ENCODE measurements around the gene GPATCH2L.

The GPATCH2L gene

DNA sequence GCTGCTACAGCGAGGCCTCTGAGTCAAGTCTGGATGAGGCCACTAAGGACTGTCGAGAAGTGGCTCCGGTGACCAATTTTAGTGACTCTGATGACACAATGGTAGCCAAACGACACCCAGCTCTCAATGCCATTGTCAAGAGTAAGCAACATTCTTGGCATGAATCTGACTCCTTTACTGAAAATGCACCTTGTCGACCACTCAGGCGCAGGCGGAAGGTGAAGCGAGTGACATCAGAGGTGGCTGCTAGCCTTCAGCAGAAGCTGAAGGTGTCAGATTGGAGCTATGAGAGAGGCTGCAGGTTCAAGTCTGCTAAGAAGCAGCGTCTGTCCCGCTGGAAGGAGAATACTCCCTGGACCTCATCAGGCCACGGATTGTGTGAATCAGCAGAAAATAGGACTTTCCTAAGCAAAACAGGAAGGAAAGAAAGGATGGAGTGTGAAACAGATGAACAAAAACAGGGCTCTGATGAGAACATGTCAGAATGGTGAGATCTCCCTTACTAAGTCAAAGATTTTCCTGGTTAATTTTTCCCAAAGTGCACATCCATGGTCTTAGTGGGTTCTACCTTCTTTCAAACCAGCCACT, 2.9 kb downstream of the GPATCH2L start:
- peak; percentile 55 for FAIRE-seq
- TF ChIP-seq POLR2A (IDR thresholded peaks at IDR 0.05; ENCODE audit: low read depth, low read length) (no peak), POLR2AphosphoS5 (IDR thresholded peaks at IDR 0.05; ENCODE audit: low read depth, low read length) (no peak), POU2F2 (IDR thresholded peaks at IDR 0.05; ENCODE audit: low read depth, low read length) (no peak), PAX5 (IDR thresholded peaks at IDR 0.05; ENCODE audit: insufficient read depth, low read length, severe bottlenecking) (no peak), TAF1 (IDR thresholded peaks at IDR 0.05; ENCODE audit: low read depth, low read length) (no peak), SPI1 (IDR thresholded peaks at IDR 0.05; ENCODE audit: low read depth, low read length) (no peak)
- no peak for DNase-seq (ENCODE audit: insufficient read length, low spot score)

DNA sequence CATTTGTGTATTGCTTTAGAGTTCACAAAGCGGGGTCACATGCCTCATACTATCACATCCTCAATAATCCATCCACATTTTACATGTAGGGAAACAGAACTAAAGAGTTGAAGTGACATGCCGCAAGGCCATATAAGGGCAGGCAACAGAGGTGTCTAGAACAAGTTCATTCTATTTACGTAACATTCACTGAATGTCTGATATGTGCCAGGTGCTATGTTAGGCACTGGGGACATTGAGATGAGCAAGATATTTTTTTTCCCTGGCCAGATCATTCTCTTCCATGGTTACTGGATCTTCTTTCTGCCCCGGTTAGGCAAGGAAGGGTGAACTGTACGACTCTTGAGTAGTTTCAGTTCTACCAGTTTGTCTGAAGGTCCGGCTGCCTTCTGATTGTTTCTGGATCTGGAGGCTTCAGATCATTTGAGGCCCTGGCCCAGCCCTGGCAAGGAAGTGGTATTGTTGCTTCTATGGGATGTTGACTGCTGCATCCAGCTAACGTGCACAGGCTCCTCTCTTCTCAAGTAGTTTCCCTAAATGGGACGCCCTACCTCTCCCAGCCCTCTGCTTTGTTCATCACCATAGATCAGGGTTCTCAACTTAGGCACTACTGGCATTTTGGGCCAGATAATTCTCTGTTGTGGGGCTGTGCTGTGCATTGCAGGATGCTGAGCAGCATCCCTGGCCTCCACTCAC, 12.1 kb downstream of the GPATCH2L start:
- TF ChIP-seq SPI1 (IDR thresholded peaks at IDR 0.05; ENCODE audit: low read depth, low read length) (no peak), POLR2A (IDR thresholded peaks at IDR 0.05; ENCODE audit: low read depth, low read length) (peak; percentile 51), POU2F2 (IDR thresholded peaks at IDR 0.05; ENCODE audit: low read depth, low read length) (no peak), POLR2AphosphoS5 (IDR thresholded peaks at IDR 0.05; ENCODE audit: low read depth, low read length) (peak; percentile 30; the same call in 1 of the 2 replicates), PAX5 (IDR thresholded peaks at IDR 0.05; ENCODE audit: insufficient read depth, low read length, severe bottlenecking) (no peak), TAF1 (IDR thresholded peaks at IDR 0.05; ENCODE audit: low read depth, low read length) (no peak)
- DNase-seq (ENCODE audit: insufficient read length, low spot score) = no peak
- FAIRE-seq = no peak

DNA sequence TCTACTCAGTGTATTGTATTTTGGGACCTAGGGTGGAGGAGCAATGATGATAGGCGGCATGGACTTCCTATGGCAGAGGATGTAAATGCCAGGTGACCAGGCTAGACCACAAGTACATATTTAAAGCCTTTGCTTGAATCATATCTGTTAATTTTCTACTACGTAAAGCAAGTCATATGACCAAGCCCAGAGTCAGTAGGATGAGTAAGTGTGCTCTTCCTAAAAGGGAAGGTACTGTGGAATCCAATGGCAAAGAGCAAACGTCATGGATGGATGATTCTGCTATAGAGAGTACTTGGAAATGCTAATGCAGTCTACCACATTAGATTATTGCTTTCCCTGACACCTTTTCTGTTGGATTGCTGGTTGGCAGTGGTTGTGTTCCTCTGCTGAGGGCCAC, 16.8 kb downstream of the GPATCH2L start:
- FAIRE-seq (peak; percentile 58), DNase-seq (ENCODE audit: insufficient read length, low spot score) (no peak)
- TF ChIP-seq PAX5 (IDR thresholded peaks at IDR 0.05; ENCODE audit: insufficient read depth, low read length, severe bottlenecking) = no peak
- TF ChIP-seq POLR2A (IDR thresholded peaks at IDR 0.05; ENCODE audit: low read depth, low read length) = no peak
- no peak for TF ChIP-seq POU2F2 (IDR thresholded peaks at IDR 0.05; ENCODE audit: low read depth, low read length)
- no peak for TF ChIP-seq POLR2AphosphoS5 (IDR thresholded peaks at IDR 0.05; ENCODE audit: low read depth, low read length)
- TF ChIP-seq SPI1 (IDR thresholded peaks at IDR 0.05; ENCODE audit: low read depth, low read length) = no peak
- no peak for TF ChIP-seq TAF1 (IDR thresholded peaks at IDR 0.05; ENCODE audit: low read depth, low read length)

DNA sequence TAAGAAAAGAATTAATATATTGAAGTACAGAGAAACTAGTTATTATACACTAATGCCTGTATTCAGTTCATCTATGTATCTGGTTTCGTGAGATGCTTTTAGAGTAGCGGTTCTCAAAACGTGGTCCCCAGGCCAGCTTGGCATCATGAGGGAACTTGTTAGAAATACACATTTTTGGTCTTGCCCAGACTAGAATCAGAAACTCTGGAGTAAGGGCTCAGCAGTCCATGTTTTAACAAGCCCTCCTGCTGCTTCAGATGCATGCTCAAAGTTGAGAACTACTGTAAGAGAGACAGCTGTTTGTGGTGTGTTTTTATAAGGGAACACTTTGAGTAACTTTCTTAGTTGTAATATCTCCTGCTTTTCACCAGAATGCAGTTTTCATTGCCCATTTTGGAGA, 18.1 kb downstream of the GPATCH2L start:
- TF ChIP-seq TAF1 (IDR thresholded peaks at IDR 0.05; ENCODE audit: low read depth, low read length) = no peak
- TF ChIP-seq POU2F2 (IDR thresholded peaks at IDR 0.05; ENCODE audit: low read depth, low read length) = no peak
- TF ChIP-seq SPI1 (IDR thresholded peaks at IDR 0.05; ENCODE audit: low read depth, low read length) = no peak
- TF ChIP-seq POLR2AphosphoS5 (IDR thresholded peaks at IDR 0.05; ENCODE audit: low read depth, low read length) = no peak
- TF ChIP-seq POLR2A (IDR thresholded peaks at IDR 0.05; ENCODE audit: low read depth, low read length) = no peak
- TF ChIP-seq PAX5 (IDR thresholded peaks at IDR 0.05; ENCODE audit: insufficient read depth, low read length, severe bottlenecking) = no peak
- peak; percentile 64 for FAIRE-seq
- no peak for DNase-seq (ENCODE audit: insufficient read length, low spot score)

GRCh38 chr14:76174982-76175381, 23.3 kb downstream of the GPATCH2L start:
- FAIRE-seq = no peak
- DNase-seq (ENCODE audit: insufficient read length, low spot score) = no peak
- TF ChIP-seq POLR2A (IDR thresholded peaks at IDR 0.05; ENCODE audit: low read depth, low read length) (no peak), POLR2AphosphoS5 (IDR thresholded peaks at IDR 0.05; ENCODE audit: low read depth, low read length) (no peak), POU2F2 (IDR thresholded peaks at IDR 0.05; ENCODE audit: low read depth, low read length) (no peak), PAX5 (IDR thresholded peaks at IDR 0.05; ENCODE audit: insufficient read depth, low read length, severe bottlenecking) (no peak), SPI1 (IDR thresholded peaks at IDR 0.05; ENCODE audit: low read depth, low read length) (no peak), TAF1 (IDR thresholded peaks at IDR 0.05; ENCODE audit: low read depth, low read length) (no peak)

DNA sequence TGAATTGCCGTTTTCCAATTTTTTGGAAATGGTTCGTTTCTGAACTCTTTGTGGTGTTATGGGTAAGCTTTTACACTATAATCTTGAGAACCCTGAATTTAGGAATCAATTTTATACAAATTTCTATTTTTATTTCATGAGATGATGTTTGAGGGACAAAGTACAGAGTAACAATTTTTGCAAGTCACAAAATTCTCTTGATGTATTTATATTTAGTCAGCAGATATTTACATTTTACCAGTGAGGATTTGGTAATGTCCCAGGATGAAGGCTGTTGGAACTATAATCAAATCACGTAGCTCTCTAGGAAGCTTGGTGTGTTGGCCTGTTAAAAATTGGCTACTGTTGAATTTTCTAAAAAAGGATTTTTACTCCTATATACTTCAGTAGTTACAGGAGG, 24.2 kb downstream of the GPATCH2L start:
- DNase-seq (ENCODE audit: insufficient read length, low spot score) (no peak), FAIRE-seq (no peak)
- TF ChIP-seq POLR2AphosphoS5 (IDR thresholded peaks at IDR 0.05; ENCODE audit: low read depth, low read length) = no peak
- TF ChIP-seq PAX5 (IDR thresholded peaks at IDR 0.05; ENCODE audit: insufficient read depth, low read length, severe bottlenecking) = no peak

DNA sequence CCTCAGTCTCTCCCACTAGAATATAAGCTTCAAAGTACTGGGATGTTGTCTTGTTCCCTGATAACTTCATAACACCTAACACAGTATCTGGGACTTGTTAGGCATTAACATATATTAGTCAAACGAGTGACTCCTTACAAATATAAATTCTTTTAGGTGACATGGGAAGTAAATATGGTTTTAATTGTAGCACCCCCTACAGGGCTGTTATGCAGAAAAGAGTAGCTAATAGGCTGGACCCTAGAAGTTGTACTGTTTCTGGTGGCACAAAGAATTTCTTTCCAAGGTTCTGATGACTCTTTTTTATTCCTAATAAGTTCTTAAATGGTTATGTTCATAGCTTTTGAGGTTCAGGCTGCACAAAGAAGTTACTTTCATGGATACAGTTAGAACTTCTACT, 29.8 kb downstream of the GPATCH2L start:
- DNase-seq (ENCODE audit: insufficient read length, low spot score) (no peak), FAIRE-seq (no peak)
- TF ChIP-seq POU2F2 (IDR thresholded peaks at IDR 0.05; ENCODE audit: low read depth, low read length) = no peak
- TF ChIP-seq SPI1 (IDR thresholded peaks at IDR 0.05; ENCODE audit: low read depth, low read length) = no peak

- peak; percentile 92 for FAIRE-seq
- DNase-seq (ENCODE audit: insufficient read length, low spot score) = no peak
Measured at GRCh38 chr14:76186308-76187027, 34.7 kb downstream of the GPATCH2L start.

DNA sequence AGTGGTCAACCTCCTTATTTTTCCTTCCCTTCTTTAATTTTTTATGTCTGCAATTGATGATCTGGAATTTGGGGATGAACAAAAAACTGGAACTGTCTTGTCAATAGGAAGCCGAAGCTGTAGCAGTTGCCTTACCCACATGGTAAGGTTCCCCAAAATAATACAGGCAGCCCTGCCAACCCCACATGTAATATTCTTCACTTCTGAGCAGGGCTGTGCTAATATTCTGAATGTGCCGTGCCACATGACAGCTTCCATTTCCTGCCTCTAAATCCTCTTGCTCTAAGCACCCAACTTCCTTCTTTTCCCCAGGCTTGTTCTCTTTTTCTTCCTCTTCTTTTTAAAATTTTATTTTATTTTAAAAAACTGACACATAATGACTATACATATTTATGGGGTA, 39.6 kb downstream of the GPATCH2L start:
- FAIRE-seq (peak; percentile 63), DNase-seq (ENCODE audit: insufficient read length, low spot score) (no peak)
- TF ChIP-seq SPI1 (IDR thresholded peaks at IDR 0.05; ENCODE audit: low read depth, low read length) (0 out of 2 replicates have a peak, but pooled peaks have one; percentile 15), POLR2AphosphoS5 (IDR thresholded peaks at IDR 0.05; ENCODE audit: low read depth, low read length) (no peak)

More at GRCh38 chr14:76186308-76187027, 34.7 kb downstream of the GPATCH2L start:
- TF ChIP-seq PAX5 (IDR thresholded peaks at IDR 0.05; ENCODE audit: insufficient read depth, low read length, severe bottlenecking) (no peak), POLR2A (IDR thresholded peaks at IDR 0.05; ENCODE audit: low read depth, low read length) (no peak), TAF1 (IDR thresholded peaks at IDR 0.05; ENCODE audit: low read depth, low read length) (no peak), POU2F2 (IDR thresholded peaks at IDR 0.05; ENCODE audit: low read depth, low read length) (no peak), SPI1 (IDR thresholded peaks at IDR 0.05; ENCODE audit: low read depth, low read length) (no peak), POLR2AphosphoS5 (IDR thresholded peaks at IDR 0.05; ENCODE audit: low read depth, low read length) (no peak)

Measured in GM12891 (cell line).